ENCODE measurements around the gene XAGE1B. TPM values are rescaled to one million over a fixed set of nuclear protein-coding genes. Genes with fewer than 3 reads are reported as not detected.
"Not testable (repeated sequence)": the region's sequence is repeated elsewhere in the genome, so short reads cannot be mapped to it uniquely, and the experiment has no call there.

Gene XAGE1B
- total RNA-seq (not detected), polyA plus RNA-seq (not detected)
- long read RNA-seq, donor 1, result 0 reads
- long read RNA-seq, donor 2, result 0 reads
- long read RNA-seq, donor 3, result 0 reads

GRCh38 chrX:52516987-52517325 is at the start of gene XAGE1B:
Gene XAGE1B (minus strand): TSS chrX:52517063. CDS start chrX:52515527, 1,536 bp downstream.
- H3K4me1 ChIP-seq; DNase-seq; H3K27me3 ChIP-seq; intact Hi-C loops (cut with DNase I); H3K4me3 ChIP-seq; H3K9me3 ChIP-seq; H3K36me3 ChIP-seq; H3K27ac ChIP-seq: not testable (repeated sequence)
- no CpG with 5 or more reads among the region's 18 CpGs for WGBS, 2 donors
- peak in 2 of 8 donors; percentile 27 to 57 for ATAC-seq

GRCh38 chrX:52563105-52563504 is 46.2 kb upstream of the XAGE1B start:
- no peaks in the 10 kb centered on the region for H3K36me3 ChIP-seq
- no peak for TF ChIP-seq CTCF (IDR thresholded peaks at IDR 0.05)
- no peaks in the 10 kb centered on the region for H3K4me1 ChIP-seq
- ATAC-seq, result no peak
- H3K9me3 ChIP-seq, result no peaks in the 10 kb centered on the region
- no peak overlapping the region for H3K27ac ChIP-seq
- DNase-seq, result no peak
- no peak overlapping the region for H3K4me3 ChIP-seq
- H3K27me3 ChIP-seq, result peaks cover 0 to 49% (median 0%) of the 10 kb centered on the region in 7 donors
- 89 to 94% methylated on average over 10 of the region's 10 CpGs for WGBS, 2 donors
- intact Hi-C loops (cut with DNase I), result no loop called here

- Histone ChIP-seq H3K27ac (no peak overlapping the region), H3K36me3 (no peaks in the 10 kb centered on the region), H3K4me1 (no peaks in the 10 kb centered on the region), H3K27me3 (peaks cover 0 to 44% (median 0%) of the 10 kb centered on the region in 7 donors), H3K4me3 (no peak overlapping the region), H3K9me3 (no peaks in the 10 kb centered on the region)
- no peak for TF ChIP-seq CTCF (IDR thresholded peaks at IDR 0.05)
- 90 to 92% methylated on average over 3 of the region's 3 CpGs for WGBS, 2 donors
- ATAC-seq, result no peak
- intact Hi-C loops (cut with DNase I), result no loop called here
- no peak for DNase-seq
Observed at GRCh38 chrX:52558140-52558539, 41.3 kb upstream of the XAGE1B start.

- Histone ChIP-seq H3K36me3 (no peaks in the 10 kb centered on the region), H3K4me3 (no peak overlapping the region), H3K9me3 (no peaks in the 10 kb centered on the region), H3K27me3 (peaks cover 0 to 44% (median 0%) of the 10 kb centered on the region in 7 donors), H3K27ac (no peak overlapping the region), H3K4me1 (no peaks in the 10 kb centered on the region)
- TF ChIP-seq CTCF (IDR thresholded peaks at IDR 0.05), result no peak
- intact Hi-C loops (cut with DNase I), result no loop called here
- ATAC-seq (no peak), DNase-seq (no peak)
- 23 to 52% methylated on average over 1 of the region's 1 CpG for WGBS, 2 donors
Observed at GRCh38 chrX:52556741-52557140, 39.9 kb upstream of the XAGE1B start.

GRCh38 chrX:52553995-52554642 is 37.3 kb upstream of the XAGE1B start:
- intact Hi-C loops (cut with DNase I), result no loop called here
- Histone ChIP-seq H3K36me3 (no peaks in the 10 kb centered on the region), H3K4me3 (no peak overlapping the region), H3K27me3 (peaks cover 0 to 58% (median 0%) of the 10 kb centered on the region in 7 donors), H3K4me1 (no peaks in the 10 kb centered on the region), H3K9me3 (no peaks in the 10 kb centered on the region), H3K27ac (no peak overlapping the region)
- ATAC-seq, result no peak
- TF ChIP-seq CTCF (IDR thresholded peaks at IDR 0.05), result no peak
- DNase-seq, result no peak

- DNase-seq; H3K9me3 ChIP-seq; H3K4me1 ChIP-seq; H3K36me3 ChIP-seq; H3K27ac ChIP-seq; ATAC-seq; H3K4me3 ChIP-seq; intact Hi-C loops (cut with DNase I): not testable (repeated sequence)
- H3K27me3 ChIP-seq, result peaks cover 0 to 55% (median 0%) of the 10 kb centered on the region in 7 donors
- 69 to 87% methylated on average over 3 of the region's 3 CpGs for WGBS, 2 donors
Observed at GRCh38 chrX:52548769-52549168, 31.9 kb upstream of the XAGE1B start.

Data from heart right ventricle (tissue), 16 donors.